GM12878 (cell line): ENCODE measurements around the gene CIDEA. TPM values are rescaled to one million over a fixed set of nuclear protein-coding genes. Genes with fewer than 3 reads are reported as not detected.

Experiments
- ATAC-seq: fragments of 200-7000 bp; cut with Tn5 transposase; 3 replicates; pipeline ENCODE4 v1.9.1; 2020; ENCODE audit warnings: mild to moderate bottlenecking, moderate library complexity
- BruUV-seq: library from RNA; stranded (reverse); fragments of 400-500 nt; replicated peaks from 2 replicates; lab custom pipeline; 2021; lab: Mats Ljungman, UMichigan
- CTCF ChIA-PET: fragments of 300-600 bp; sonication (Branson Sonifier 250); formaldehyde crosslinking; extraction: SDS; loops from one replicate; lab custom pipeline; 2021; ENCODE audit warnings: inconsistent platforms; lab: Yijun Ruan, JAX
- POLR2A ChIA-PET: fragments of 350-600 bp; formaldehyde crosslinking; extraction: SDS; loops from one replicate; lab custom pipeline; 2021; ENCODE audit warnings: inconsistent platforms; lab: Charles Lee
- RAD21 ChIA-PET: fragments of 300-600 bp; sonication (Branson Sonifier 250); formaldehyde crosslinking; loops from one replicate; lab custom pipeline; 2023; ENCODE audit warnings: antibody characterized with exemption; ENCODE audit not compliant: unreplicated experiment; lab: Charles Lee
- SMC1A ChIA-PET: fragments of 300-600 bp; sonication (Branson Sonifier 250); formaldehyde crosslinking; loops from one replicate; lab custom pipeline; 2023; ENCODE audit not compliant: unreplicated experiment, uncharacterized antibody; lab: Charles Lee
- DNase-seq: peaks from one replicate; pipeline ENCODE4 v3.0.0-alpha.2; 2011; ENCODE audit warnings: low read depth, low spot score
- FAIRE-seq: peaks from 3 replicates; lab custom pipeline; 2011; peaks lifted over from hg19 to GRCh38; lab: Jason Lieb, UNC
- H2AFZ ChIP-seq: 2 replicates; pipeline ENCODE4 v1.6.0; 2011; ENCODE audit warnings: low read depth, low read length, control low read depth; ENCODE audit not compliant: control insufficient read depth
- H3K27ac ChIP-seq: 2 replicates; pipeline ENCODE4 v1.5.1; 2011; ENCODE audit warnings: control low read depth; ENCODE audit not compliant: control insufficient read depth, insufficient read depth
- H3K27me3 ChIP-seq, 2 experiments: replicated peaks in 1 of 2; 2 replicates each; pipeline versions ENCODE4 v1.6.0 to v1.6.1; 2011; ENCODE audit warnings: low read length in 1 of 2; ENCODE audit not compliant: control insufficient read depth in 2 of 2, insufficient read depth in 2 of 2
- H3K36me3 ChIP-seq, 2 experiments: 2 replicates each; pipeline ENCODE4 v1.5.1; 2011; ENCODE audit warnings: low read length in 1 of 2; ENCODE audit not compliant: control insufficient read depth in 2 of 2, insufficient read depth in 2 of 2
- H3K4me1 ChIP-seq: 2 replicates; pipeline ENCODE4 v1.6.1; 2011; ENCODE audit warnings: mild to moderate bottlenecking, low read length, moderate library complexity, mixed read lengths; ENCODE audit not compliant: control insufficient read depth, insufficient read depth
- H3K4me2 ChIP-seq: 2 replicates; pipeline ENCODE4 v1.6.0; 2011; ENCODE audit warnings: control low read depth; ENCODE audit not compliant: control insufficient read depth, insufficient read depth
- H3K4me3 ChIP-seq: fragments of 200-600 bp; sonication (generic); 2 replicates; pipeline ENCODE4 v1.5.1; 2016
- H3K79me2 ChIP-seq: 2 replicates; pipeline ENCODE4 v1.6.0; 2011; ENCODE audit warnings: low read length; ENCODE audit not compliant: control insufficient read depth, insufficient read depth
- H3K9ac ChIP-seq: 2 replicates; pipeline ENCODE4 v1.8.0; 2011; ENCODE audit warnings: low read length, control low read depth, mixed read lengths; ENCODE audit not compliant: control insufficient read depth, insufficient read depth
- H3K9me3 ChIP-seq: replicated peaks from 3 replicates; pipeline ENCODE4 v1.5.1; 2011; ENCODE audit warnings: mild to moderate bottlenecking, low read length; ENCODE audit not compliant: control insufficient read depth, insufficient read depth
- H4K20me1 ChIP-seq: 2 replicates; pipeline ENCODE4 v1.6.0; 2011; ENCODE audit not compliant: control insufficient read depth, insufficient read depth
- ASH2L ChIP-seq: fragments of 300-600, 200-600 bp; sonication (generic); IDR thresholded peaks from 2 replicates; pipeline ENCODE4 v1.6.1; 2017; ENCODE audit warnings: low read depth, mild to moderate bottlenecking, borderline replicate concordance
- CBX5 ChIP-seq: sonication (generic); IDR thresholded peaks from 2 replicates; pipeline ENCODE4 v1.6.1; 2016; ENCODE audit warnings: low read depth, moderate library complexity, mild to moderate bottlenecking, inconsistent platforms
- EP300 ChIP-seq, 2 experiments: fragments of 150-350 bp in 1 of 2; IDR thresholded peaks; 2 replicates each; pipeline ENCODE4 v1.6.1; 2011 to 2012; ENCODE audit warnings: low read depth in 2 of 2, low read length in 2 of 2, borderline replicate concordance in 1 of 2, improper control_type of control experiment in 1 of 2, inconsistent platforms in 1 of 2; ENCODE audit not compliant: control insufficient read depth in 1 of 2
- ETV6 ChIP-seq, 2 experiments: fragments of 450-650 bp in 1 of 2; IDR thresholded peaks in 1 of 2; conservative IDR thresholded peaks in 1 of 2; 2 replicates each; pipeline ENCODE4 v1.6.1; 2014; ENCODE audit warnings: antibody characterized with exemption in 1 of 2, borderline replicate concordance in 1 of 2, low read depth in 1 of 2, mild to moderate bottlenecking in 1 of 2, moderate library complexity in 1 of 2
- FOXM1 ChIP-seq: IDR thresholded peaks from 2 replicates; pipeline ENCODE4 v1.6.1; 2012; ENCODE audit warnings: low read depth, mild to moderate bottlenecking, inconsistent platforms, low read length, moderate library complexity
- GABPA ChIP-seq: IDR thresholded peaks from 2 replicates; pipeline ENCODE4 v1.6.1; 2014; ENCODE audit warnings: antibody characterized with exemption, low read depth, mild to moderate bottlenecking, inconsistent platforms
- IRF5 ChIP-seq: fragments of 450-650 bp; IDR thresholded peaks from 2 replicates; pipeline ENCODE4 v1.6.1; 2017; ENCODE audit warnings: borderline replicate concordance
- MYC ChIP-seq: IDR thresholded peaks from 2 replicates; pipeline ENCODE4 v1.6.1; 2011; ENCODE audit warnings: mild to moderate bottlenecking, low read length, moderate library complexity, inconsistent platforms; ENCODE audit not compliant: insufficient read depth, insufficient replicate concordance, insufficient read length, severe bottlenecking
- POLR2AphosphoS2 ChIP-seq: IDR thresholded peaks from 2 replicates; pipeline ENCODE4 v1.6.1; 2011; ENCODE audit warnings: low read depth, mild to moderate bottlenecking, low read length, improper control_type of control experiment, moderate library complexity
- SMAD1 ChIP-seq: fragments of 450-650 bp; IDR thresholded peaks from 2 replicates; pipeline ENCODE4 v1.6.1; 2018; ENCODE audit warnings: mild to moderate bottlenecking, low read depth; ENCODE audit not compliant: partially characterized antibody
- ZBTB33 ChIP-seq: fragments of 450-650 bp; IDR thresholded peaks from 2 replicates; pipeline ENCODE4 v1.6.1; 2017; ENCODE audit warnings: mild to moderate bottlenecking
- WGBS: methylation state at CpG from one replicate; pipeline ENCODE4 v1.1.6; 2016; ENCODE audit warnings: low lambda C conversion rate; ENCODE audit not compliant: insufficient replicate concordance, insufficient coverage; ENCODE audit errors: missing lambda C conversion rate; 5-methylcytosine and 5-hydroxymethylcytosine counted together
- in situ Hi-C: fragments of 300-500 bp; cut with MboI; formaldehyde crosslinking; loops from 9 replicates; pipeline ENCODE4 v1.14.3; 2018; ENCODE audit warnings: mixed read lengths
- intact Hi-C: fragments of 100-400 bp; cut with micrococcal nuclease; formaldehyde crosslinking; loops from one replicate; pipeline ENCODE4 v1.14.2; 2022; ENCODE audit not compliant: unreplicated experiment
- polyA plus RNA-seq, 11 experiments: library from polyadenylated mRNA; depleted of rRNA in 4 of 11; unstranded in 6 of 11; stranded (reverse) in 5 of 11; fragments of >200 nt; fragmentation: Nextera tagmentation in 4 of 11; fragmentation: Illumina TruSeq in 1 of 11; extraction: Ambion mirVana in 4 of 11; extraction: Trizol in 1 of 11; gene quantifications; 1 replicate in 1 of 11; 2 replicates in 10 of 11; pipeline versions ENCODE4 v1.2.1 to v1.2.3, GENCODE V29; 2011 to 2016; ENCODE audit warnings: inconsistent platforms in 2 of 11, missing spikeins in 2 of 11, low read depth in 1 of 11
- total RNA-seq, 4 experiments: library from RNA; depleted of rRNA in 3 of 4; stranded (reverse); fragments of >200 nt in 3 of 4; fragmentation: Illumina TruSeq in 1 of 4; extraction: Trizol in 1 of 4; gene quantifications; 2 replicates each; pipeline versions ENCODE4 v1.2.1 to v1.2.3, GENCODE V29; 2013 to 2021
- TF ChIP-seq, protein P1 (sequence below): IDR thresholded peaks from 2 replicates; pipeline ENCODE4 v1.6.1; 2012; ENCODE audit warnings: low read depth, low read length, improper control_type of control experiment

Gene CIDEA
- total and polyA plus RNA-seq, 10 of the 15 experiments (the other 5 are each of a cell fraction or from before 2014, with no cell fraction given) = not detected

DNA sequence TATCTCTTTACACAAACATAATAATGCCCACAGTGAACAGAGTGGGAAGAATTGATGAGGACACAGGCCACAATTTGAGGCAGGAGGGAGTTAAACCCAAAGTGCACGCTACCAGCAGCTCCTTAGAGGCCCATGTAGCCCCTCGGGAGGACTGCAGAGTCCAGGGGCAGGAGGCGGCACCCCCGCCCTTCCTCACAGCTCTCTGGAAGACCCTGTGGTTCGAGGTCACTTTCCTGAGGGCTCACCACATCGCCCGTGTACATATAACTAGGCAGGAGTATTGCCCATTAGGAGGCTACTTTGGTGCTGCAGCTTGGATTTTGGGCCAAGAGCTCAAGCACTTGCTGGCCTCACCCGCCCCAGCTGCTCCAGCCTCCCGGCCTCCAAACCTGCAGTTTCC is 22.2 kb upstream of the CIDEA start:
- intact Hi-C loops (no loop called here), in situ Hi-C loops (loop anchor here (10.0 kb wide), 1 partner anchor 137 kb away; the partner anchor contains the start of gene ANKRD62)
- RAD21 ChIA-PET = no interaction called here
- Histone ChIP-seq H2AFZ (no peak overlapping the region), H3K27ac (no peak overlapping the region), H3K4me1 (peaks cover 2% of the 10 kb centered on the region; the same call in 1 of the 2 replicates), H3K36me3 (no peaks in the 10 kb centered on the region), H3K4me3 (no peak overlapping the region), H3K79me2 (no peaks in the 10 kb centered on the region), H3K27me3 (no peaks in the 10 kb centered on the region), H4K20me1 (no peaks in the 10 kb centered on the region), H3K9me3 (no peaks in the 10 kb centered on the region; the same call in 2 of the 3 replicates), H3K9ac (no peak overlapping the region), H3K4me2 (no peak overlapping the region)
- CTCF ChIA-PET = no interaction called here
- SMC1A ChIA-PET = no interaction called here
- no peak for TF ChIP-seq CBX5
- no peak for TF ChIP-seq MYC
- TF ChIP-seq ETV6 (conservative IDR thresholded peaks at IDR 0.05 in 1 of 2, IDR thresholded peaks at IDR 0.05 in 1 of 2; ENCODE audit: borderline replicate concordance in 1 of 2, low read depth in 1 of 2) = no peak
- TF ChIP-seq EP300 (IDR thresholded peaks at IDR 0.05; ENCODE audit: borderline replicate concordance in 1 of 2, control insufficient read depth in 1 of 2, low read depth in 2 of 2, low read length in 2 of 2) = no peak
- TF ChIP-seq FOXM1 = no peak
- no peak for FAIRE-seq
- no peak for ATAC-seq
- DNase-seq = no peak
- POLR2A ChIA-PET = no interaction called here
- no TSS peak for BruUV-seq
- WGBS = 42% methylated on average over 9 of the region's 9 CpGs

- H3K4me2 ChIP-seq = no peak overlapping the region
- WGBS = under 1% methylated on average over 5 of the region's 5 CpGs
- intact Hi-C loops = no loop called here
- TF ChIP-seq ASH2L = no peak
- TF ChIP-seq, protein P1, sequence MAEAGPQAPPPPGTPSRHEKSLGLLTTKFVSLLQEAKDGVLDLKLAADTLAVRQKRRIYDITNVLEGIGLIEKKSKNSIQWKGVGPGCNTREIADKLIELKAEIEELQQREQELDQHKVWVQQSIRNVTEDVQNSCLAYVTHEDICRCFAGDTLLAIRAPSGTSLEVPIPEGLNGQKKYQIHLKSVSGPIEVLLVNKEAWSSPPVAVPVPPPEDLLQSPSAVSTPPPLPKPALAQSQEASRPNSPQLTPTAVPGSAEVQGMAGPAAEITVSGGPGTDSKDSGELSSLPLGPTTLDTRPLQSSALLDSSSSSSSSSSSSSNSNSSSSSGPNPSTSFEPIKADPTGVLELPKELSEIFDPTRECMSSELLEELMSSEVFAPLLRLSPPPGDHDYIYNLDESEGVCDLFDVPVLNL = no peak
- TF ChIP-seq GABPA = no peak
- TF ChIP-seq SMAD1 = no peak
- TF ChIP-seq POLR2AphosphoS2 = no peak
- no peak for TF ChIP-seq ZBTB33
- TF ChIP-seq IRF5 = no peak
Measured at GRCh38 chr18:12233378-12233777, 20.8 kb upstream of the CIDEA start.

More at GRCh38 chr18:12233378-12233777, 20.8 kb upstream of the CIDEA start:
- H3K9ac ChIP-seq = no peak overlapping the region
- no peaks in the 10 kb centered on the region for H3K27me3 ChIP-seq
- DNase-seq = no peak
- no peak for ATAC-seq
- ChIA-PET SMC1A (no interaction called here), RAD21 (no interaction called here), POLR2A (no interaction called here), CTCF (interaction anchor here (0.7 kb wide), 1 partner anchor 925 kb away, joined by 3 read pairs; no protein-coding TSS in a partner anchor)
- FAIRE-seq = no peak
- H3K36me3 ChIP-seq = no peaks in the 10 kb centered on the region
- peaks cover 3% of the 10 kb centered on the region; the same call in 1 of the 2 replicates for H3K4me1 ChIP-seq
- in situ Hi-C loops = loop anchor here (10.0 kb wide), 1 partner anchor 139 kb away; the partner anchor contains the start of gene ANKRD62
- H3K79me2 ChIP-seq = no peaks in the 10 kb centered on the region
- H3K9me3 ChIP-seq = no peaks in the 10 kb centered on the region; the same call in 2 of the 3 replicates
- no peak overlapping the region for H3K4me3 ChIP-seq
- H4K20me1 ChIP-seq = no peaks in the 10 kb centered on the region
- no peak overlapping the region for H2AFZ ChIP-seq
- BruUV-seq = no TSS peak
- H3K27ac ChIP-seq = no peak overlapping the region
